Frontal cortex (tissue), 4 donors: Measurements from ENCODE around the gene CD63. TPM values are rescaled to one million over a fixed set of nuclear protein-coding genes. Genes with fewer than 3 reads are reported as not detected.
"Not testable (repeated sequence)": the region's sequence is repeated elsewhere in the genome, so short reads cannot be mapped to it uniquely, and the experiment has no call there.

Experiments
- DNase-seq, 2 donors: peaks; one replicate each; pipeline ENCODE4 v3.0.0; 2012; ENCODE audit warnings: low spot score in 2 of 2
- FAIRE-seq: peaks from 2 replicates; lab custom pipeline; 2012; peaks lifted over from hg19 to GRCh38; lab: Jason Lieb, UNC
- total RNA-seq: library from RNA; depleted of rRNA; stranded (reverse); fragments of >200 nt; gene quantifications from one replicate; pipeline ENCODE4 v1.2.3, GENCODE V29; 2014
- donor health status: control.
- donor health status: control.
- donor health status: control.

CD63 gene, protein sequence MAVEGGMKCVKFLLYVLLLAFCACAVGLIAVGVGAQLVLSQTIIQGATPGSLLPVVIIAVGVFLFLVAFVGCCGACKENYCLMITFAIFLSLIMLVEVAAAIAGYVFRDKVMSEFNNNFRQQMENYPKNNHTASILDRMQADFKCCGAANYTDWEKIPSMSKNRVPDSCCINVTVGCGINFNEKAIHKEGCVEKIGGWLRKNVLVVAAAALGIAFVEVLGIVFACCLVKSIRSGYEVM
- 227 TPM for total RNA-seq

DNA sequence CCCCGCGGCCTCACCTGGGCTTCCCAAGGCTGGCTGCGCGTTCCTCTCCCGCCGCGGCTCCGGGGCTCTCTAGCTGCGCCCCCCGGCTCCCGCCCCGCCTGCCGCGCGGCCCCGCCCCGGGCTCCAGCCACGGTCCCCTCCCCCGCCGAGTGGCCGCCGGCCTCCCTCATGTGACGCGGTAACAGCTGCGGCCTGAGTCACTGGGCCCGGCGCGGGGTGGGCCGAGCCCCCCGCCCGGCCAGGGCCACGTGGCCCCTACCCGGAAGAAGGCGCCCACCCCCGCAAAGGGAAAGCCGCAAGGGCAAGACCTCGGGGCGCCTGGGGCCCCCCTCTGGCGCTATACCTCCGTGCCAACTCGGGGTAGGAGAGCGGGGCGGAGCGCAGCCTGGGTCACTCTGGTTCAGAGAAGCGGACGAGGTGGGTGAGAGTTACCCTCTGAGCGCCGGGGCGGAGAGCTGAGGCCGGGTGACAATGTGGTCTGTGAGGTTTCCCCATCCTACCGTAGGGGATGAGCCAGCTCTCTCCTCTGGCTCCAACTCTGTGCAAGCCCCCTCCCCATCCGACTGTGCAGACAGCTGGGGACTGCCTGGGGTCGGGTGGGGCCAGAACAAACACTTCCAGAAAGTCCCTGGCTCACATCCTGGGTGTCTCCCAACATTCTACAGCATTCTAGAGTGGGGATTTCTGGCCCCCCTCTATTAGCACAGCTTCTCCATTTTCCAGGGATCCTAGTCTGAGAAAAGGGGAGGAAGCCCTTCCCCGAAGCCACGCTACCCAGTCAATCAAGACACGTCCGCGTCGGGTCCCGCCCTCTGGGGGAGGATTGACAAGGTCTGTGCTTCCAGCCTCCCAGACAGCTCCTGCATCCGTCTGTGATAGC is at the start of gene CD63:
TSS of gene CD63 (minus strand) at position 71 of the 880 bp plus-strand sequence. CDS start 668 bp downstream, outside the sequence.
- no peak for FAIRE-seq

DNA sequence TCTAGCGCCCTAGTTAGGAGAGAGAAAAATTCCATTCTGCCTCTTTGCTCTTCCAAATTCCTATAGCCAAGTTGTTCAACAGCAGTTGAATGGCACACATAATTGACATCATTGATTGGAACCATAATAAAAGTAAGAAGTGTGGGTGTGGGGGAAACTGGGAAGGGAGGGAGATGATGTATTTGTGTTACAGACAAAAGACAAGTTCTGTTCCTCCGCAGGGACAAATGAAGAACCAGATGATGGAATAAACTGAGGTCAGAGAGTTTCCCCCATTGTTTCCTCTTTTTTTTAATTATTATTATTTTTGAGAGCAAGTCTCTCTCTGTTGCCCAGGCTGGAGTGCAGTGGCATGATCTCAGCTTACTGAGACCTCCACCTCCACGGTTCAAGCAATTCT is 49.0 kb upstream of the CD63 start:
- DNase-seq, result no peak
- no peak for FAIRE-seq

More for the DNA sequence above, at the start of gene CD63:
- peak; percentile 99 for DNase-seq

DNA sequence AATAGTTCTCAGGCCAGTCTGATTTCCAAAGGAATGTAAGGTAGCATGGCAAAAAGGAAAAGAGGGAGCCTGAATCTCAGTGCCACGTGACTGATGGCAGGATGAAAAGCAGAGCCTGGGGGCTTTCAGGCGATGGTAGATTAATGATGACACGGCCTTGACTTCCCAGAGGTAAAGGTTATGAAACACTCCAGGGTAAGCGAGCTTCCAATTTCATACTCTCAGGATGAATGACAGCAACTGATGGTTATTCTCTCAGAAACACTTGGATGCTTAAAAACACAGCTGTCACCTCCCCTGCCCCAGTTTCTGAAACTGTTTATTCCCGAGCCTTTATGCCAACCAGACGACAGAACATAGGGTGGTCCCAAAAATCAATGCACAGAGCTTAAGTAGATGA is 42.9 kb upstream of the CD63 start:
- DNase-seq (no peak), FAIRE-seq (no peak)

DNA sequence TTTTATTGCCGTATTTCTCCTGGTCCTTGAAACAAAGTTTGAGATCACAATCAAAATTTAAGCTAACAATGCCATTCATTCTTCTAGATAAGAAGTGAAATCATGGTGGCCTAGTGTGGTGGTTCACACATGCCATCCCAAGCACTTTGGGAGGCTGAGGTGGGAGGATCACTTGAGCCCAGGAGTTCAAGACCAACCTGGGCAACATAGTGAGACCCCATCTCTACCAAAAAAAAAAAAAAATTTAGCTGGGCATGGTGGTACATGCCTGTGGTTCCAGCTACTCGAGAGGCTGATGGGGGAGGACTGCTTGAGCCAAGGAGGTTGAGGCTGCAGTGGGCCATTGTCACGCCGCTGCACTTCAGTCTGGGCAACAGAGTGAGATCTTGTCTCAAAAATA is 38.3 kb upstream of the CD63 start:
- DNase-seq, result no peak

DNA sequence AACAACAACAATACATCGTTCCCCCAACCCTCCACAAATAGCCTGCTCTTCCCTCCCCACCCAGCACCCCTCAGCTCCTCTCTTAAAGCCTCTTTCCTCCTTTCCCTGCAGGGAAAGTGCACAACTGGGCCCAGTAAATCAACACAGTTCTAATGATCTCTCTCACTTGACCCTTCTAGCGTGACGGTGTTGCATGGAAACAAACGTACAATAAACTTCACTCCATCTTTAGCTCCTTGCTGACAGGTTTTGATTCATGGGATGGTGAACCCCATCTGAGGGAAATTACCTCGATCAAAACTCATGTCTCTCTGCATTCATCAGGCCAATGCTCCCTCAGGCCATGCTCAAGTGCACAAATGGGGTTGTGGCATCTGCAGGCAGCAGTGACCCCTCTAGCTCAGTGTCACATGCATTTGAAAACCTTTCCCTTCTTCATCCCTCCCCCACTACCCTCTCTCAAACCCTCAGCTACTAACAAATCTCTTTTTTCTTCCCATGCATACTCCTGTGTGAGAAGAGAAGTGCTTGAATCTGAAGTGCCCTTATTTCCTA is 37.0 kb upstream of the CD63 start:
- DNase-seq (no peak), FAIRE-seq (no peak)

More for the DNA sequence above, 38.3 kb upstream of the CD63 start:
- no peak for FAIRE-seq

DNA sequence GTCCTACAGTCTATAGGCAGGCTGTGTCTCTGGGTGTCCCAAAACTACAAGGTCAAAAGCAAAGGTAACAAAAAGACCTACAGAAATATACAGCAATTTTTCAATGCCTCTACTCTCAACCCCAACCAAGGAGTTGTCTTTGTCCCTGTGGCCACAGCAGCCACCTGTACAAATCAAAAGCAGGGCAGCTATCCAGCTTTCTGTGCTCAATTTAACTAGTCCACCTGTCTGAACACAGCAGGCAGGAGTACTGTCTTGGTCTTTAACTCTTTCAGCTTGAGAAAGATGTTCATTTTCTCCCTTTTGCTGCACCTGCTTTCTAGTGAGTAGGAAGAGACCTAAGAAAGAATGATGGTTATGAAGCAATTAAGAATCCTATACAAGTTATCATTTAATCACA is 33.8 kb upstream of the CD63 start:
- no peak for FAIRE-seq
- no peak for DNase-seq

DNA sequence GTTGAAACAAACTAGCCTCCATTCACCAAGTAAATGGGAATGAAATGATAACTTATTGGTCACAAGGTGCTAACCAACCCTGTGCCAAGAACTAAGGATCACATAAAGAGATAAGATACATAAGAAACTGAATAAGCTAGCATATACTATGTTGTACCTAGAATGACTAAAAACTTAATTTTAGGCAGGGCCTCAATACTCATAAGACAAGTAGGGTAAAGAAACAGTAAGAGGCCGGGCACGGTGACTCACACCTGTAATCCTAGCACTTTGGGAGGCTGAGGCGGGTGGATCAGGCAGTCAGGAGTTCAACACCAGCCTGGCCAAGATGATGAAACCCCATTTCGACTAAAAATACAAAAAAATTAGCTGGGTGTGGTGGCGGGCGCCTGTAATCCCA is 31.9 kb upstream of the CD63 start:
- DNase-seq (no peak), FAIRE-seq (no peak)

DNA sequence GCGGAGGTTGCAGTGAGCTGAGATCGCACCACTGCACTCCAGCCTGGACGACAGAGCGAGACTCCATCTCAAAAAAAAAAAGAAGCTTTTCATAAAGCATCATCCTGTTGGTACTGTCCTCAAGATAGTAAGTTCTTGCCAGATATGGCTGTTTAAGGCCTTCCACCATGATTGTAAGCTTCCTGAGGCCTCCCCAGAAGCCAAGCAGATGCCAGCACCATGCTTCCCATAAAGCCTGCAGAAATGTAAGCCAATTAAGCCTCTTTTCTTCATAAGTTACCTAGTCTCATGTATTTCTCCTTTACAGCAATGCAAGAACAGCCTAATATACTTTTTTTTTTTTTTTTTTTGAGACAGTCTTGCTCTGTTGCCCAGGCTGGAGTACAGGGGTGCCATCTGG is 29.8 kb upstream of the CD63 start:
- FAIRE-seq, result not testable (repeated sequence)

DNA sequence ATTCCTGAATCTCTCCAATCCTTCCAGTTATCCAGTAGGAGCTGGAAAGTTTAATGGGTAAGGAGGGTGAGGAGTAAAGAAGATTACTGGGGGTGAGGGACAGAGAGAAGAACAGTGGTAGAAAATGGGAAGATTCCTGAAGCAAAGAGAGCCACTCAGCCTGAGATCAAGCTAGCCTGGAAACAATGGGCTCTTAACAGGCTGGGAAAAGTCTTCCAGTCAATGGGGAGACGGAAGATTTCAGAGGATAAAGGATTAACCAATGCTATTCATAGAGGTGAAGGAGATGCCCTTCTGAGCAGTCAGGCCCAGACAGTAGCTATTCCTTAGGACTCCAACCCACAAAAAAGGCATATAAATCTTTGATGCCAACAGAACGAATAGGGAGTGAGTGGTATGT is 28.9 kb upstream of the CD63 start:
- DNase-seq, result no peak
- no peak for FAIRE-seq

More for the DNA sequence above, 29.8 kb upstream of the CD63 start:
- not testable (repeated sequence) for DNase-seq

DNA sequence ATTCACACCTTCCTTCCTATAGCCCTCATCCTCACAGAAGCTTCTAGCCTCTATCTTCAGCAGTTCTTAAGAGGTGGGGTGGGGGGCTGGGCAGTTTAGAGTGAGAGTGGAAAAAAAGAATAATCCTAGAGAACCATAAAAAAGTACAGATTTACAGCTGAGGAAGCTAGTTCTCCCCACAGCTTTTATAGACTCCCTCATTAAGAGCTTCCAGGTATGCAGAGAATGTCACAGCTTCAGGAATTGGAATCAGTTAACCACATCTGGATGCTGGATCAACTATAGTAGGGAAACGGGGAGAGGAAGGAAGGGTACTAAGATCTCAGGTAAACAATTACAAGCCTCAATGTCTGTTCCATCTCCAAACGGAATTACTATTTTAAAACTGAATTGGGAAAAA is 26.4 kb upstream of the CD63 start:
- DNase-seq (no peak), FAIRE-seq (no peak)

DNA sequence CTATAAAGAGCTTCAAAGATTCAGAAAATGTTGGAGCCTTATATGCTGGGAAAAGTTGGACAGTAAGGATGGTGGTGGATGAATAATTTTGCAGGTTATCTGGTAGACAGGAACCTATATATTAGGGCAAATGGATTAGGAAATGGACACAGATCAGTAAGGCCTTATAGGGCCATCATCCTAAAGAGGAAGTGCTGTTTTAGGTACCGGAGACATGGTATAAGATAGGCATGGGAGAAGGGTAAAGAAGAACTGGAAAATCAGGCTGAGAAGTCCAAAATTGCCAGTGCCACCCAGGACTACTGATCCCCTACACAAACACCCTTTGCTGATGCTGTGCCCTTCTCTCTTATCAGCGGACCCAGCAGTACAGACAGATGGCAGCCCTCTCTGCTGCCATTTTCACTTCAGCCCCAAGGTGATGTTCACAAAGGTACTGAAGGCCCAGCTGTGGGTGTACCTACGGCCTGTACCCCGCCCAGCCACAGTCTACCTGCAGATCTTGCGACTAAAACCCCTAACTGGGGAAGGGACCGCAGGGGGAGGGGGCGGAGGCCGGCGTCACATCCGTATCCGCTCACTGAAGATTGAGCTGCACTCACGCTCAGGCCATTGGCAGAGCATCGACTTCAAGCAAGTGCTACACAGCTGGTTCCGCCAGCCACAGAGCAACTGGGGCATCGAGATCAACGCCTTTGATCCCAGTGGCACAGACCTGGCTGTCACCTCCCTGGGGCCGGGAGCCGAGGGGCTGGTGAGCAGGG is 19.6 kb upstream of the CD63 start:
- no peak for FAIRE-seq
- no peak for DNase-seq

DNA sequence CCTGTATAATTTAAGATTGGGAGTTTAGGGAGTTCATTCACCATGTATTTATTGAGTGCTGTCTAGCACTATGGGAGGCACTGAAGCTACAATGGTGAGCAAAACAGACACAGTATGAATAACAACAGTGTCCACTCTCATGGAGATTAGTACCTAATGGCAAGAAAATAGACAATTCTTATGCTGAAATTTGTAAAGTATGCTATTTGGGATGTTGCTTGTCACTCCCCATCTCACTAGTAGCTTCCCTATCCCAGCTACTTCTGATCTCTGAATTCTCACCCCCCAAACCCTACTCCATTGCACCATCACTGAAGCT is 18.1 kb upstream of the CD63 start:
- no peak for FAIRE-seq
- no peak for DNase-seq

DNA sequence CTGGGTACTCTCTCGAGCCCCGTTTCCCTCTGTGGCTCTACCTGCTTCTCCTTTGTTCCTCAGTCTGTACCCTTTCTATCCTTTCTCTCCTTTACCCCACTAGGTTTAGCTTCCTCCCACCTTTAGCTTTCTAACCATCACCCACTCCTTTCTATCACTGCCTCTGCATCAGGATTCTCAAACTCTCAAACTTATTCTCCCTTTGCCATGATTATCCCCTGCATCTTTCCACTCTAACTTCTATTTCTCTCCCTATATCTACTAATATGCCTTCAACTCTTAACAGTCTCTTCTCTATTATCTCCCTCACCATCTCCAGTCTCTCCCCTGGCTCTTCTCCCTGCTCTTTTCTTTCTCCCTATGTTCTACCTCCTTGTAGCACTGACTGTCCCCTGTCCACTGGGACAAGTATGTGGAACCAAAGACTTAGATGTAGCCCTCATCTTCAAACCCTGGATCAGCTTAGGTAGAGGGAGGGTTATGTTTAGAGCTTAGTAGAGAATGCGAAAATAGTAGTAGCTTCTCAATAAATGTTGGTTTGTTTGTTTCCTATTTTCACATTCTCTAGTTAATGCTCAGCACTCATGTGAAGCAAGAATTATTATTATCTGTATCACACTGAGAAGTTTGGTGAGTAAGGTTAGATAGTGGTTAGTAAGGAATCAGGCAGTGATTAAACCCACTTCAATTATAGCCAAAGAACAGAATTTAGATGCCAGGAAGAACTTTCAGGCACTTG is 17.5 kb upstream of the CD63 start:
- no peak for DNase-seq
- FAIRE-seq, result no peak

DNA sequence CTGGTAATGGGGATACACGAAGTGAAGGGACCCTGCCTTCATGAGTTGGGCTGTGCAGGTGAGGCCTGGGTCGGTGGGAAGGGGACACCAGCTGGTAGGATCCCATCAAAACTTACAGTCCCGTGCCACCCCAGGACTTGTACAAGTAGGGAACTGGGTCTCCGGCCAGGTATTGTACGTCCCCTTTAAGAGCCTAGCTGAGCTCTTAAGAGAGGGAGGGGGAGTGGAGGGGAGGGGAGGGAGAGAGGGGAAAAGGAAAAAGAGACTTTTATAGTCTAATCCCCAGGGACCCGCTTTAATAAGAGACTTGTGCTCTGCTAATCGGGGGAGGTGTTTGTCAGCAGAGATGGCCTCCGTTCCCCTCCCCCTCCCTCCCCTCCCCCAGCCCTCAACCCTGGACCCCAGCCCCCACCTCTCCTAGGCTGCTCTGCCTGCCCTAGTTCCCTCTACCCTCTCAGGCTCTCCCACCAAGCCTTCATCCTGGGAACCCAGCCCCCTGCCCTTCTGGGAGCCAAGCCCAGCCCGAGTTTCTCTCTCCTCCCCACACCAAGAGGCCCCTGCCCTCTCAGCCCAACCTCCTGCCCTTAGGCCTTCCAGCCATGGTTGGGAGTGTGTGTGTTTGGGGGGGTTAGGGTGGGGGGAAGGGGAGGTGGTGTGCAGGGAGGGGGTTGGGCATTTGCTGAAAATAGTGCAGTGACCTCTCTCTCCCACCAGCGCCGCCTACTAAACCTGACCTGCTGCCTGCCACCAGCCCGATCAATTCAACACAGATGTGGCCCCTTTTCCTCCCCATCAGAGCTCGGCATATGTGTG is 16.8 kb upstream of the CD63 start:
- DNase-seq (peak; percentile 34 to 41), FAIRE-seq (no peak)

DNA sequence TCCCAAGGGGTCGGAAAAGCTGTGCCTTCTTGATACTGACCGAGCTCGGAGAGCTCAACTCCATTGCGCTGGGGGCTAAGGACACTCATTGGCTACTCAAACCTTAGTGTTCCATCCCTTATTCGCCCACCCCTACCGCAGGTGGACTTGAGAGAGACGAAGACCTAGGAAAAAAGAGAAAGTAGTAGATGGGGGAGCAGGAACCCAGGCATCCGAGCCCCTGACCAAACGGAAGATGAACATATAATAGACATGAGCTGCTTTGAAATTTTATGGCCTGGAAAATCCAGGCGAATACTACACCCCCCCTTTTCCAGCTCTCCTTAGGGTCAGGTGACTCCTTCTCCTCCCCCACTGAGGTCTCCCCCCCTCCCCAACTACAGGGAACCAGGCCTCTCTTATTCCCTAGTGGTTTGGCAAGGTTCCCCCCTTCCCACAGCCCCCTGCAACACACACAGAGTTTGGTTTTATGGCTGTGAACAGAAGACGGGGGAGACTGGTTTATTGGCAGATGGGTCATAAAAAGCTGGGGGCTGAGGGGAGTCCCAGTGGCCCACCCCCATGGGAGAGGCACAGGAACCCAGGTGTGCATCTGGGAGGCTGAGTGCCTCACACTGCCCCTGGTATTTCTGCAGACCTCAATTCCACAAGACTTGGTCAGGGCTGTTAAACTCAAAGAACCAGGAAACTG is 15.7 kb upstream of the CD63 start:
- no peak for FAIRE-seq
- no peak for DNase-seq

DNA sequence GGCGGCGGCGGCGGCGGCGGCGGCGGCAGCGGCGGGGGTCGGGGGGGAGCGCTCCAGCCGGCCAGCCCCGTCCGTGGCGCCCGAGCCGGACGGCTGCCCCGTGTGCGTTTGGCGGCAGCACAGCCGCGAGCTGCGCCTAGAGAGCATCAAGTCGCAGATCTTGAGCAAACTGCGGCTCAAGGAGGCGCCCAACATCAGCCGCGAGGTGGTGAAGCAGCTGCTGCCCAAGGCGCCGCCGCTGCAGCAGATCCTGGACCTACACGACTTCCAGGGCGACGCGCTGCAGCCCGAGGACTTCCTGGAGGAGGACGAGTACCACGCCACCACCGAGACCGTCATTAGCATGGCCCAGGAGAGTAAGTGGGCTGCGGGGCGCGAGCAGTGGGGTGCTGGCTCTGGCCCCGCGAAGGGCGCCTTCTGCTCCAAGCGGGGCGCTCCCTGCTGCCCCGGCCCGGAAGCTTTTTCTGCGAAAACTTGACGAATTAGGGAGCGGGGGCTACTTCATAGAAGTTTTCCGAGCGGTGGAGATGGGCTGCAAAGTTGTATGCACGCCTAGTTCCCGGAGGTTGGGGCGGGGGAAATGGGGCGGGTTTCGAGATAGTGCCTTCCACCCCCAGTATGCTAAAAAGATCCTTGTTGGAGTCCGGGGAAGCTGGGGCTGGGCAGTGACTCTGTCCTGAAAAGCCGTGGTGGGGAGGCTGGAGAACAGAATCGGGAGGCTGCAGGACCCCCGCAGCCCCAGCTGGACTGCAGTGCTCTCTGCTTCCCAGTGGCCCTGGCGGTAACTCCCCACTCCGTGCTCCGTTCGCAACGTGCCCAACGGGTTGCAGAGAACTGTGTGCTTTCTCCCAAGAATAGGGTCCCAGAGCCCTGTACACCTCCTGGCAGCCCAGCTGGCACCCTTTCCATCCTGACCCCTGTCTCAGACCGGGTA is 14.9 kb upstream of the CD63 start:
- DNase-seq, result peak in 1 of 2 donors; percentile 48
- FAIRE-seq, result no peak

DNA sequence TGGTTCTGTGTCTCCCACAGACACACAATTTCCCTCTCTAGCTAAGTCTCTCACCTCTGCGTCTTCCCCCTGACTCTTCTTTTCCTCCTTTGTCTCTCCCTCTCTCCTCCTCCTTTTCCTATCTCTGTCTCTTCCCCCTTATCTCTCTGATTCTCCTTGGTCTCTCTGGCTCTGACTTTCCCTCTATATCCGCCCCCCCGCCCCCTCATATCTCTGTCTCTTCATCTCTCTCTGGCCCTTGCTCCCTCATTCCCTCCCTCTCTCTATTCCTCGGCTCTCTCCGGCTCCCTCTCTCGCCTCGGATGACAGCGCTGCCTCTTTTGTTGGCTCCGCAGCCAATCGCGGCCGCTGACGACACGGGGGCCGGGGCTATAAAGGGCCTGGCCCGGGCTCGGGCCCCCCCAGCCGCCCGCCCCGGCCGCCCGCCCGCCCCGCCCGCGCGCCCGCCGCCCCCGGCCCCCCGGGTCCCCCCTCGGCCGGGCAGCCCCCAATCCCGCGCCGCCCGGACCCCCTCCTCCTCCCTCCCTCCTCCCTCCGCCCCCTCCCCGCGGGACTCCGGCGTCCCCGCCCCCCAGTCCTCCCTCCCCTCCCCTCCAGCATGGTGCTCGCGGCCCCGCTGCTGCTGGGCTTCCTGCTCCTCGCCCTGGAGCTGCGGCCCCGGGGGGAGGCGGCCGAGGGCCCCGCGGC is 14.1 kb upstream of the CD63 start, which contains the start of gene GDF11:
TSS of gene GDF11 (plus strand) at position 404 of the 687 bp plus-strand sequence. CDS start at position 599, 195 bp downstream.
- no peak for FAIRE-seq
- DNase-seq, result peak; percentile 91 to 92
